Measurements from ENCODE around the gene SPATS2L. TPM values are rescaled to one million over a fixed set of nuclear protein-coding genes. Genes with fewer than 3 reads are reported as not detected.

SPATS2L gene
- total RNA-seq, 1 experiment from 2014 or later, result 174 TPM

DNA sequence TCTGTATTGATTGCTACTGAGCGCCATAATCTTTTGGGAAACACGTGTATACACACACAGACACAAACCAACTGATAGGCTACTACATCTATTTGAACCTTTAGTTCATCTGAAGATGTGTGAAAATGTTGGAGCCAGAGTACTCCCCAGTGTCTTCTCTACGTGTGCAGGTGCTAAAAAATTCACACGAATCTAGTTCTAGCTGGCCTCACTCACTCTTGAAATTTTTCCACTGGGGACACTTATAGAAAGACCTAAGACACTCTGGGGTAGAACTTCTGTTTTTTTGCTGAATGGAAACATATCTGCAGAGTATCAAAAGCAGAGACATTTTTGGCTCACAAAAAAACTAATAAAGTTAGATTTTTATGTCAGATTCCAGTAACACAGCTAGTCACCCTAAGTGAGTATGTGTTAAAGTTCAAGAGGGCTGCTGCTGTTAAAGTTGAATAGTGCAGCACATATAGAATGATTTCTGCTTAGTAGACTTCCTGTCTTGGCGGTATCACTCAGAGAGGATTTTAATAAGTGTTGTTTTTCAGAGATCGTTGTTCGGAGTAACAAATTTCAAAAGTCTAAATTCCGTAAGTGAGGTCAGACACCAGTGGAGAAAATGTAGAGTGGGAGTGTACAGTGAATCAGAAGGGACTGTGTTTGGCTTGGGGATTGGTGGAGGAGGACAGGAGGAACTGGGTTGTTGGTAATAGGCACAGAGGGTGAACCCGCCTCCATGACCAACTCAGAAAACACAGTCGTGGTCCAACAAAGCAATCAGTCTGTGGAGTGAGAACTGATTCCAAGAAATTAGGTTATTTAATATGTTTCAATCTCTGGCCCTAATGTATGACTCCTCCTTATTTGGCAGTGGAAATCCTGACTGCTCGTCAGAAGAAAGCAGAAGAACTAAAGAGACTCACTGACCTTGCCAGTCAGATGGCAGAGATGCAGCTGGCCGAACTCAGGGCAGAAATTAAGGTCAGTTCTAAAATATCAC lies 160.2 kb downstream of the SPATS2L start:
- Histone ChIP-seq H3K27ac (ENCODE audit: low read length) (no peak overlapping the region), H3K27me3 (ENCODE audit: low read length) (no peaks in the 10 kb centered on the region), H4K20me1 (ENCODE audit: low read length) (no peaks in the 10 kb centered on the region), H3K4me2 (ENCODE audit: low read length) (no peak overlapping the region), H2AFZ (ENCODE audit: low read length) (no peak overlapping the region), H3K9ac (ENCODE audit: low read length) (no peak overlapping the region), H3K9me3 (ENCODE audit: low read length) (no peaks in the 10 kb centered on the region), H3K79me2 (ENCODE audit: low read length) (no peaks in the 10 kb centered on the region), H3K9me2 (replicated peaks; ENCODE audit: low read length) (no peaks in the 10 kb centered on the region), H3K4me3 (ENCODE audit: low read length) (no peak overlapping the region), H3F3A (ENCODE audit: low read length, unreplicated experiment) (no peaks in the 10 kb centered on the region), H3K36me3 (ENCODE audit: low read depth, low read length) (peaks cover 70% of the 10 kb centered on the region), H3K4me1 (ENCODE audit: insufficient read depth, low read length) (no peaks in the 10 kb centered on the region)
- ChIA-PET POLR2A (ENCODE audit: unreplicated experiment) (no interaction called here), CTCF (no interaction called here)
- DNase-seq, result no peak
- intact Hi-C loops (cut with micrococcal nuclease), result no loop called here
- TF ChIP-seq EZH2phosphoT487 (IDR thresholded peaks at IDR 0.05; ENCODE audit: borderline replicate concordance, low read length) (no peak), EZH2 (IDR thresholded peaks at IDR 0.05; ENCODE audit: low read length, unreplicated experiment) (no peak)
- TF ChIP-seq, protein P1, sequence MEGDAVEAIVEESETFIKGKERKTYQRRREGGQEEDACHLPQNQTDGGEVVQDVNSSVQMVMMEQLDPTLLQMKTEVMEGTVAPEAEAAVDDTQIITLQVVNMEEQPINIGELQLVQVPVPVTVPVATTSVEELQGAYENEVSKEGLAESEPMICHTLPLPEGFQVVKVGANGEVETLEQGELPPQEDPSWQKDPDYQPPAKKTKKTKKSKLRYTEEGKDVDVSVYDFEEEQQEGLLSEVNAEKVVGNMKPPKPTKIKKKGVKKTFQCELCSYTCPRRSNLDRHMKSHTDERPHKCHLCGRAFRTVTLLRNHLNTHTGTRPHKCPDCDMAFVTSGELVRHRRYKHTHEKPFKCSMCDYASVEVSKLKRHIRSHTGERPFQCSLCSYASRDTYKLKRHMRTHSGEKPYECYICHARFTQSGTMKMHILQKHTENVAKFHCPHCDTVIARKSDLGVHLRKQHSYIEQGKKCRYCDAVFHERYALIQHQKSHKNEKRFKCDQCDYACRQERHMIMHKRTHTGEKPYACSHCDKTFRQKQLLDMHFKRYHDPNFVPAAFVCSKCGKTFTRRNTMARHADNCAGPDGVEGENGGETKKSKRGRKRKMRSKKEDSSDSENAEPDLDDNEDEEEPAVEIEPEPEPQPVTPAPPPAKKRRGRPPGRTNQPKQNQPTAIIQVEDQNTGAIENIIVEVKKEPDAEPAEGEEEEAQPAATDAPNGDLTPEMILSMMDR (conservative IDR thresholded peaks at IDR 0.05; ENCODE audit: low read depth, low read length), result no peak
- ATAC-seq, result no peak
- BruUV-seq (replicated peaks), result no TSS peak

DNA sequence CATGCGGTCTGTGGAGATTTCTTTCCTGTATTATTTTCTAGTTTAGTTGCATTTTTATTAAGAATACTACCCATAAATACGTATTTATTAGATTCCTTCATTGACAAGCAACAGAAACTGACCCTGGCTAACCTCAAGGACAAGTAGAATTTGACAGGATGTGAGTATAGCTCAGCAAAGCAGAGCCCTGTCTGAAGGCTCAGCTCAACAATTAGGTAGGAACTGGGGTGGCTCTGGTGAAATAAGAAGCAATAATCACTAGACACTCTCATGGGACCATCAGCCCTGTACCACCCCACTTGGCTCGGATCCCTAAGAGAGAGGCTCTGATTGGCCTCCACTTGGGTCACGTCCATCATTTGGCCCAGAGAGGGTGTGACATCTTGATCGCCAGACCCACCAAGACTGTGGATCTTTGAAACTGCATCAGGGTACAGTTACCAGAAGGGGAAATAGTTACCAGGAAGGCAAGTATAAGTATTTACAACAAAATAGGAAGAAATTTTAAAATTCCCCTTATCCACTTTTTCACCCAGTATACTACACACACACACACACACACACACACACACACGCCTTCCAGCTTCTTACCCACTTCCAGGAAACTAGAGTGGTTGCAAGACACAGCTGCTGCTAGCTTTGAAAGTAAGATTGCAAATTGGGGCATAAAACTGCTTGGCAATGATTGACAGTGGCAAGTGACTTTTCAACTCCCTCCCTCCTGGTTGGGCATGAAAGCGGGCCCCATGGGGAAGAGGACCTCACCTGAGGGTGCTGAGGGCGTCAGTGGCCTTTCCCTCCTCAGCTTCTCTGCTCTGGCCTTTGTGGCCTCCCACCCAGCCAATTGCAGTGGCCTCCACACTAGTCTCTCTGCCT lies 161.6 kb downstream of the SPATS2L start:
- Histone ChIP-seq H4K20me1 (ENCODE audit: low read length) (no peaks in the 10 kb centered on the region), H3K36me3 (ENCODE audit: low read depth, low read length) (peaks cover 73% of the 10 kb centered on the region), H3K9ac (ENCODE audit: low read length) (no peak overlapping the region), H2AFZ (ENCODE audit: low read length) (no peak overlapping the region), H3K27me3 (ENCODE audit: low read length) (no peaks in the 10 kb centered on the region), H3K4me1 (ENCODE audit: insufficient read depth, low read length) (no peaks in the 10 kb centered on the region), H3K9me3 (ENCODE audit: low read length) (no peaks in the 10 kb centered on the region), H3K4me3 (ENCODE audit: low read length) (no peak overlapping the region), H3K4me2 (ENCODE audit: low read length) (no peak overlapping the region), H3F3A (ENCODE audit: low read length, unreplicated experiment) (no peaks in the 10 kb centered on the region), H3K9me2 (replicated peaks; ENCODE audit: low read length) (no peaks in the 10 kb centered on the region), H3K79me2 (ENCODE audit: low read length) (no peaks in the 10 kb centered on the region), H3K27ac (ENCODE audit: low read length) (no peak overlapping the region)
- POLR2A ChIA-PET (ENCODE audit: unreplicated experiment), result no interaction called here
- TF ChIP-seq, protein P1 (conservative IDR thresholded peaks at IDR 0.05; ENCODE audit: low read depth, low read length), result no peak
- no peak for TF ChIP-seq EZH2 (IDR thresholded peaks at IDR 0.05; ENCODE audit: low read length, unreplicated experiment)
- TF ChIP-seq EZH2phosphoT487 (IDR thresholded peaks at IDR 0.05; ENCODE audit: borderline replicate concordance, low read length), result no peak
- ATAC-seq (no peak), DNase-seq (no peak)
- BruUV-seq (replicated peaks), result TSS peak; percentile 7
- intact Hi-C loops (cut with micrococcal nuclease), result no loop called here
- CTCF ChIA-PET, result no interaction called here
